ENCODE data around the gene COMT.

- no peak for TF ChIP-seq FOSL1 (tag; conservative IDR thresholded peaks at IDR 0.05)
- TF ChIP-seq ZNF124 (CRISPR knock-in tag; IDR thresholded peaks at IDR 0.05), result no peak
- no peak for TF ChIP-seq CTCF (IDR thresholded peaks at IDR 0.05 in 2 of 3, conservative IDR thresholded peaks at IDR 0.05 in 1 of 3; ENCODE audit: insufficient read depth in 2 of 3, low read depth in 1 of 3, low read length in 3 of 3)
- no peak for TF ChIP-seq MYC (IDR thresholded peaks at IDR 0.05; ENCODE audit: low read depth, low read length)
- 0 out of 2 replicates have a peak, but pooled peaks have one; percentile 16 for TF ChIP-seq MYC (CRISPR knock-in tag; IDR thresholded peaks at IDR 0.05; ENCODE audit: borderline replicate concordance, low read depth)
- no peak for TF ChIP-seq IRF2 (CRISPR knock-in tag; IDR thresholded peaks at IDR 0.05)
- TF ChIP-seq ZFP36 (IDR thresholded peaks at IDR 0.05; ENCODE audit: low read depth, low read length, partially characterized antibody), result no peak
- no peak for TF ChIP-seq POLR2AphosphoS5 (IDR thresholded peaks at IDR 0.05; ENCODE audit: control insufficient read depth, insufficient read depth, low read depth, low read length)
- TF ChIP-seq MCM5 (IDR thresholded peaks at IDR 0.05; ENCODE audit: low read depth), result no peak
- TF ChIP-seq ZNF239 (CRISPR knock-in tag; IDR thresholded peaks at IDR 0.05), result no peak
- TF ChIP-seq ZNF174 (CRISPR knock-in tag; IDR thresholded peaks at IDR 0.05), result no peak
- no peak for TF ChIP-seq NR3C1 (CRISPR knock-in tag; IDR thresholded peaks at IDR 0.05)
- TF ChIP-seq CREB1 (IDR thresholded peaks at IDR 0.05), result no peak
- no peak for TF ChIP-seq CREB1 (CRISPR knock-in tag; IDR thresholded peaks at IDR 0.05)
Observed at GRCh38 chr22:20001082-20001638, 59.6 kb downstream of the COMT start.
